Measurements from ENCODE around the gene RHOG. TPM values are rescaled to one million over a fixed set of nuclear protein-coding genes. Genes with fewer than 3 reads are reported as not detected.
A peak's percentile ranks its signal among the peaks of the same experiment; 100 is the strongest.

Gene RHOG
- total and polyA plus RNA-seq, 2 donors (not counting 1 experiment from before 2014, with no cell fraction given), result 10.9 to 53.1 TPM

DNA sequence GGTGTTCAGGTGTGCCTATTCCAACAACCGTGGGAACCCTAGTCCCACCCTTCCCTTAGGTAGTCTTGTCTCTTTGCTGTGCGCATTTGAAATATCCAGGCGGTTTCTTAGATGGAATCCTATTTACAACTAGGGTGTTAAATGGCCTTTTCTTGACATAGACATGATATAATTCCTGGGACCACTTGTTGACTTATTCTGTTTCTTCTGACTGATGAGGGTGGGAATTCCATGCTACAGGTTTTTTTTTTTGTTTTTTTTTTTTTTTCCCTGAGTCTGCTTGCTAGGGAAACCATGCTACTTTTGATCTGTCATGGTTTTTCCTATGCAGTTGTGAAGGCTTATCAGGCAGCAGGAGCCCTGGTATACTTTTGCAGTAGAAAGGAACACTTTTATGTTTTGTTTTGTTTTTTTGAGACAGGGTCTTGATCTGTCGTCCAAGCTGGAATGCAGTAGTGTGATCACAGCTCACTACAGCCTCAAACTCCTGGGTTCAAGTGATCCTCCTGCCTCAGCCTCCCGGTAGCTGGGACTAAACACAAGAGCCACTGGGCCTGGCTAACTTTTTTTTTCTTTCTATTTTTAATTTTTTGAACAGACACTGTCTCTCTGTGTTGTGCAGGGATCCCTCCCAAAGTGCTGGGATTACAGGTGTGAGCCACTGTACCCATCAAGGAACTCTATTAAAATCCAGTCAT lies 16.2 kb upstream of the RHOG start:
- Histone ChIP-seq H3K27ac (ENCODE audit: insufficient read depth, low read length) (no peak overlapping the region), H3K4me2 (ENCODE audit: extremely low read depth, insufficient read depth, low read length) (no peak overlapping the region), H3K9ac (ENCODE audit: insufficient read depth, low read length) (no peak overlapping the region), H2AFZ (ENCODE audit: low read length) (no peak overlapping the region), H3K4me1 (ENCODE audit: control insufficient read depth, extremely low read depth, insufficient read depth, low read length) (peaks cover 3% of the 10 kb centered on the region), H3K9me3 (ENCODE audit: control insufficient read depth, insufficient read depth, low read depth, low read length) (no peaks in the 10 kb centered on the region), H3K36me3 (ENCODE audit: control insufficient read depth, insufficient read depth, low read length) (no peaks in the 10 kb centered on the region), H3K27me3 (ENCODE audit: control insufficient read depth, insufficient read depth, low read length) (no peaks in the 10 kb centered on the region), H4K20me1 (ENCODE audit: control insufficient read depth, extremely low read depth, insufficient read depth, low read length) (no peaks in the 10 kb centered on the region), H3K4me3 (replicated peaks in 1 of 4; ENCODE audit: control extremely low read depth in 1 of 4, insufficient read depth in 1 of 4, low read depth in 3 of 4, low read length in 4 of 4) (peak overlapping the region in 2 of 4 experiments; percentile 61 to 86), H3K79me2 (ENCODE audit: control insufficient read depth, insufficient read depth, low read length) (peaks cover 7% of the 10 kb centered on the region)
- TF ChIP-seq CTCF (conservative IDR thresholded peaks at IDR 0.05 in 1 of 2, IDR thresholded peaks at IDR 0.05 in 1 of 2; ENCODE audit: low read depth in 1 of 2, low read length in 2 of 2), result no peak
- no peak for DNase-seq (ENCODE audit: low read depth in 2 of 2)

- peak overlapping the region; percentile 62 for H3K9ac ChIP-seq (ENCODE audit: insufficient read depth, low read length)
- no peaks in the 10 kb centered on the region for H3K27me3 ChIP-seq (ENCODE audit: control insufficient read depth, insufficient read depth, low read length)
- no peaks in the 10 kb centered on the region for H3K9me3 ChIP-seq (ENCODE audit: control insufficient read depth, insufficient read depth, low read depth, low read length)
- H3K27ac ChIP-seq (ENCODE audit: insufficient read depth, low read length), result peak overlapping the region; percentile 29
- DNase-seq (ENCODE audit: low read depth in 2 of 2), result peak; percentile 19 to 21
- peak overlapping the region; percentile 90 for H3K4me2 ChIP-seq (ENCODE audit: extremely low read depth, insufficient read depth, low read length)
- H4K20me1 ChIP-seq (ENCODE audit: control insufficient read depth, extremely low read depth, insufficient read depth, low read length), result no peaks in the 10 kb centered on the region
- TF ChIP-seq CTCF (conservative IDR thresholded peaks at IDR 0.05 in 1 of 2, IDR thresholded peaks at IDR 0.05 in 1 of 2; ENCODE audit: low read depth in 1 of 2, low read length in 2 of 2) (no peak), EZH2 (IDR thresholded peaks at IDR 0.05; ENCODE audit: low read length, missing control alignments) (no peak)
- no peaks in the 10 kb centered on the region for H3K36me3 ChIP-seq (ENCODE audit: control insufficient read depth, insufficient read depth, low read length)
- H2AFZ ChIP-seq (ENCODE audit: low read length), result peak overlapping the region; percentile 77
- peaks cover 3% of the 10 kb centered on the region for H3K4me1 ChIP-seq (ENCODE audit: control insufficient read depth, extremely low read depth, insufficient read depth, low read length)
- peak overlapping the region; percentile 59 to 86 (median 67) for H3K4me3 ChIP-seq (replicated peaks in 1 of 4; ENCODE audit: control extremely low read depth in 1 of 4, insufficient read depth in 1 of 4, low read depth in 3 of 4, low read length in 4 of 4)
- H3K79me2 ChIP-seq (ENCODE audit: control insufficient read depth, insufficient read depth, low read length), result peaks cover 7% of the 10 kb centered on the region
These were observed 15.2 kb upstream of the RHOG start for GRCh38 chr11:3855808-3856491.

DNA sequence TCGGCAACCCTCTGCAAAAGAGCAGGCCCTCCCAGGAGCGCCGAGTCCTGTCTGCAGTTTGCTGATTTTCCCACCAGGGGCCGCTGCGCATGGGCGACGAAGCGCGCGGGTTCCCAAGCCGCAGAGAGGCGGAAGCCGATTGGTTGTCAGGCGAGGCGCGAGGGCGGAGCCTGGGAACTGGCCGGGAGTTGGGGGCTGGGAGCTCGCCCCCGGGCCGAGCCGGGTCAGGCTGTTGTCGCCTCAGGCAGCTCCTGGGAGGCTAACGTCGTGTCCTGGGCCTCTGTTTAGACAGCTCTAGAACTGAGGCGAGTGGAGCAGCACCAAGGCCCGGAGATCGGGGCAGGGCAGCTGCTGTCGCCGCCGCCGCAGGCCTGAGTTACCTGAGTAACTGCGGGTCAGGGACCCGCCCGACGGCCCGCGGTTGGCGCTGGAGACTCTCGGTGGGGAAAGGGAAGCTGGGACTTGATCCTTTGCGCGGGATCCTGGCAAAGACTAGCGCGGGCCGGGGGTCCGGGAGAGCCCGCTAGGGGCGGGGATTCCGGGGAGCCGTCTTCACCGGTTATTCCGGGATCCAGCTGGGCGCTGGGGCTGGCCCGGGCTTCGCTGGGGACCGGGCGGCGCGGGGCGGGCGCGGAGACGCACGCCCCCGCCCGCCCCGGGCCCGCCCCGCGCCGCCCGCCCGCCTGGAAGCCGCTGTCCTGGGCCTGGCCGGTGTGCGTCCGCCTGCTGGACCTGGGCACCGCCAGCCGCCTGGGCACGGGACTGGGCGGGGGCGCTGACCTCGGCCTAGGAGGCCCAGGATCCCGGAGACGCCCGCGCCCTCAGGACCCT lies 14.4 kb upstream of the RHOG start, which contains the start of gene STIM1:
STIM1 (plus strand) TSS at position 688 of the 831 bp plus-strand sequence. CDS start 607 bp downstream, outside the sequence.
- Histone ChIP-seq H3K4me1 (ENCODE audit: control insufficient read depth, extremely low read depth, insufficient read depth, low read length) (peaks cover 3% of the 10 kb centered on the region), H2AFZ (ENCODE audit: low read length) (peak within 1 kb of the TSS; percentile 93), H3K27me3 (ENCODE audit: control insufficient read depth, insufficient read depth, low read length) (no peaks in the 10 kb centered on the region), H4K20me1 (ENCODE audit: control insufficient read depth, extremely low read depth, insufficient read depth, low read length) (no peaks in the 10 kb centered on the region), H3K9me3 (ENCODE audit: control insufficient read depth, insufficient read depth, low read depth, low read length) (no peaks in the 10 kb centered on the region), H3K4me3 (replicated peaks in 1 of 4; ENCODE audit: control extremely low read depth in 1 of 4, insufficient read depth in 1 of 4, low read depth in 3 of 4, low read length in 4 of 4) (peak within 1 kb of the TSS; percentile 76 to 88 (median 85)), H3K9ac (ENCODE audit: insufficient read depth, low read length) (peak within 1 kb of the TSS; percentile 86), H3K27ac (ENCODE audit: insufficient read depth, low read length) (peak within 1 kb of the TSS; percentile 78), H3K4me2 (ENCODE audit: extremely low read depth, insufficient read depth, low read length) (peak within 1 kb of the TSS; percentile 90), H3K79me2 (ENCODE audit: control insufficient read depth, insufficient read depth, low read length) (peaks cover 7% of the 10 kb centered on the region), H3K36me3 (ENCODE audit: control insufficient read depth, insufficient read depth, low read length) (no peaks in the 10 kb centered on the region)
- DNase-seq (ENCODE audit: low read depth in 2 of 2), result peak; percentile 85 to 92
- peak; percentile 77 to 82 for TF ChIP-seq CTCF (conservative IDR thresholded peaks at IDR 0.05 in 1 of 2, IDR thresholded peaks at IDR 0.05 in 1 of 2; ENCODE audit: low read depth in 1 of 2, low read length in 2 of 2)
- no peak for TF ChIP-seq EZH2 (IDR thresholded peaks at IDR 0.05; ENCODE audit: low read length, missing control alignments)

All from fibroblast of lung (primary cell).